GM21515 (cell line): ENCODE measurements around the gene CAMK1D.
A peak's percentile ranks its signal among the peaks of the same experiment; 100 is the strongest.

Source experiments
- ATAC-seq: cut with Tn5 transposase; IDR thresholded peaks from one replicate; pipeline ENCODE4 v1.9.1; 2021; ENCODE audit not compliant: unreplicated experiment

CAMK1D gene

GRCh38 chr10:12589291-12589690 is 239.9 kb downstream of the CAMK1D start:
- ATAC-seq, result no peak

GRCh38 chr10:12589791-12590190 is 240.4 kb downstream of the CAMK1D start:
- no peak for ATAC-seq

GRCh38 chr10:12590675-12591659 is 241.6 kb downstream of the CAMK1D start:
- ATAC-seq, result no peak

- no peak for ATAC-seq
Observed at GRCh38 chr10:12592967-12593366, 243.6 kb downstream of the CAMK1D start.

- no peak for ATAC-seq
Observed at GRCh38 chr10:12594448-12594944, 245.1 kb downstream of the CAMK1D start.

- ATAC-seq, result no peak
Observed at GRCh38 chr10:12595936-12596576, 246.7 kb downstream of the CAMK1D start.

GRCh38 chr10:12597176-12597575 is 247.8 kb downstream of the CAMK1D start:
- no peak for ATAC-seq

GRCh38 chr10:12597788-12598765 is 248.7 kb downstream of the CAMK1D start:
- no peak for ATAC-seq

- ATAC-seq, result no peak
Observed at GRCh38 chr10:12600652-12601051, 251.3 kb downstream of the CAMK1D start.

- no peak for ATAC-seq
Observed at GRCh38 chr10:12602521-12602920, 253.2 kb downstream of the CAMK1D start.

GRCh38 chr10:12603766-12604470 is 254.6 kb downstream of the CAMK1D start:
- ATAC-seq, result no peak

GRCh38 chr10:12605580-12606405 is 256.4 kb downstream of the CAMK1D start:
- peak; percentile 55 for ATAC-seq

- ATAC-seq, result no peak
Observed at GRCh38 chr10:12606461-12606860, 257.1 kb downstream of the CAMK1D start.

- no peak for ATAC-seq
Observed at GRCh38 chr10:12608761-12609160, 259.4 kb downstream of the CAMK1D start.

GRCh38 chr10:12609435-12609834 is 260.1 kb downstream of the CAMK1D start:
- no peak for ATAC-seq

GRCh38 chr10:12613136-12613535 is 263.8 kb downstream of the CAMK1D start:
- ATAC-seq, result no peak

GRCh38 chr10:12614177-12614995 is 265.0 kb downstream of the CAMK1D start:
- ATAC-seq, result no peak
